Panc1 (cell line): Measurements from ENCODE around the gene FUT3.

Experiments used
- POLR2AphosphoS5 ChIP-seq: IDR thresholded peaks from 2 replicates; pipeline ENCODE4 v1.6.1; 2012; ENCODE audit warnings: mild to moderate bottlenecking, low read depth, low read length, moderate library complexity
- TCF7L2 ChIP-seq: IDR thresholded peaks from 2 replicates; pipeline ENCODE4 v1.6.1; 2011; ENCODE audit warnings: mild to moderate bottlenecking, low read depth, low read length, inconsistent platforms
- TF ChIP-seq, protein P1 (sequence below): fragments of 450-650 bp; IDR thresholded peaks from 2 replicates; pipeline ENCODE4 v1.5.1; 2017; ENCODE audit warnings: mild to moderate bottlenecking
- TF ChIP-seq, protein P2 (sequence below), 2 experiments: IDR thresholded peaks; 2 replicates each; pipeline ENCODE4 v1.6.1; 2011 to 2012; ENCODE audit warnings: low read depth in 2 of 2, control low read depth in 1 of 2, low read length in 1 of 2, mild to moderate bottlenecking in 1 of 2, moderate library complexity in 1 of 2; ENCODE audit not compliant: insufficient read depth in 1 of 2

DNA sequence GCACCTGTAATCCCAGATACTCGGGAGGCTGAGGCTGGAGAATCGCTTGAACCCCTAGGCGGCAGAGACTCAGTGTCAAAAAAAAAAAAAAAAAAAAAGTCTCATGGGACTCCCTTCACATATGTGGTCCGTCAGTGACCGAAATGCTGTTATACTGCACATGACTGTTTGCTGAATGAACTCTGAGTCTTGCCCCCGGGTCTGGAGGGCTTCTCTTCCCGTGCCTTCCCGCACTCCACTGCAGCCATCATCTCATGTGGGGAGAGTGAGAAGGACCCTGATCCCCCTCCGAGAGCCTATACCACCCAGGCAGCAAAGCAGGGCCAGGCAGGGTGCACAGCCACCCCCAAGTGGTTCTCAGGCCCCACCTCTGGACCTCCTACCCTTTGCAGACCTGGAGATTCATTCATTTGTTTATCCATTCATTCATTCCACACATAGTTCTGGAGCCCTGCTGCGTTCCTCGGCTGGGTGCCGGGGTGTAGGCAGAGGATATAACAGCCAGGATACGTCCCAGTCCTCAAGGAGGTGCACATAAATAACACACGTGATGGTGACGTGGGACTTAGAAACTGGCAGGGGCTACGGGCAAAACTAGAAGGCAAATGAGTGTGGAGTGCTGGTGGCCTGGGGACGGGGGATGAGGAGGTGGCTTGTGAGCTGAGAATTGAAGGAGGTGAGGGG is 38.2 kb upstream of the FUT3 start:
- TF ChIP-seq, protein P1, sequence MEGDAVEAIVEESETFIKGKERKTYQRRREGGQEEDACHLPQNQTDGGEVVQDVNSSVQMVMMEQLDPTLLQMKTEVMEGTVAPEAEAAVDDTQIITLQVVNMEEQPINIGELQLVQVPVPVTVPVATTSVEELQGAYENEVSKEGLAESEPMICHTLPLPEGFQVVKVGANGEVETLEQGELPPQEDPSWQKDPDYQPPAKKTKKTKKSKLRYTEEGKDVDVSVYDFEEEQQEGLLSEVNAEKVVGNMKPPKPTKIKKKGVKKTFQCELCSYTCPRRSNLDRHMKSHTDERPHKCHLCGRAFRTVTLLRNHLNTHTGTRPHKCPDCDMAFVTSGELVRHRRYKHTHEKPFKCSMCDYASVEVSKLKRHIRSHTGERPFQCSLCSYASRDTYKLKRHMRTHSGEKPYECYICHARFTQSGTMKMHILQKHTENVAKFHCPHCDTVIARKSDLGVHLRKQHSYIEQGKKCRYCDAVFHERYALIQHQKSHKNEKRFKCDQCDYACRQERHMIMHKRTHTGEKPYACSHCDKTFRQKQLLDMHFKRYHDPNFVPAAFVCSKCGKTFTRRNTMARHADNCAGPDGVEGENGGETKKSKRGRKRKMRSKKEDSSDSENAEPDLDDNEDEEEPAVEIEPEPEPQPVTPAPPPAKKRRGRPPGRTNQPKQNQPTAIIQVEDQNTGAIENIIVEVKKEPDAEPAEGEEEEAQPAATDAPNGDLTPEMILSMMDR, result no peak
- TF ChIP-seq, protein P2, sequence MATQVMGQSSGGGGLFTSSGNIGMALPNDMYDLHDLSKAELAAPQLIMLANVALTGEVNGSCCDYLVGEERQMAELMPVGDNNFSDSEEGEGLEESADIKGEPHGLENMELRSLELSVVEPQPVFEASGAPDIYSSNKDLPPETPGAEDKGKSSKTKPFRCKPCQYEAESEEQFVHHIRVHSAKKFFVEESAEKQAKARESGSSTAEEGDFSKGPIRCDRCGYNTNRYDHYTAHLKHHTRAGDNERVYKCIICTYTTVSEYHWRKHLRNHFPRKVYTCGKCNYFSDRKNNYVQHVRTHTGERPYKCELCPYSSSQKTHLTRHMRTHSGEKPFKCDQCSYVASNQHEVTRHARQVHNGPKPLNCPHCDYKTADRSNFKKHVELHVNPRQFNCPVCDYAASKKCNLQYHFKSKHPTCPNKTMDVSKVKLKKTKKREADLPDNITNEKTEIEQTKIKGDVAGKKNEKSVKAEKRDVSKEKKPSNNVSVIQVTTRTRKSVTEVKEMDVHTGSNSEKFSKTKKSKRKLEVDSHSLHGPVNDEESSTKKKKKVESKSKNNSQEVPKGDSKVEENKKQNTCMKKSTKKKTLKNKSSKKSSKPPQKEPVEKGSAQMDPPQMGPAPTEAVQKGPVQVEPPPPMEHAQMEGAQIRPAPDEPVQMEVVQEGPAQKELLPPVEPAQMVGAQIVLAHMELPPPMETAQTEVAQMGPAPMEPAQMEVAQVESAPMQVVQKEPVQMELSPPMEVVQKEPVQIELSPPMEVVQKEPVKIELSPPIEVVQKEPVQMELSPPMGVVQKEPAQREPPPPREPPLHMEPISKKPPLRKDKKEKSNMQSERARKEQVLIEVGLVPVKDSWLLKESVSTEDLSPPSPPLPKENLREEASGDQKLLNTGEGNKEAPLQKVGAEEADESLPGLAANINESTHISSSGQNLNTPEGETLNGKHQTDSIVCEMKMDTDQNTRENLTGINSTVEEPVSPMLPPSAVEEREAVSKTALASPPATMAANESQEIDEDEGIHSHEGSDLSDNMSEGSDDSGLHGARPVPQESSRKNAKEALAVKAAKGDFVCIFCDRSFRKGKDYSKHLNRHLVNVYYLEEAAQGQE (IDR thresholded peaks at IDR 0.05; ENCODE audit: insufficient read depth in 1 of 2, low read depth in 2 of 2, low read length in 1 of 2), result no peak
- TF ChIP-seq TCF7L2 (no peak), POLR2AphosphoS5 (no peak)
